CD4-positive, alpha-beta T cell (primary cell): ENCODE results near the gene VEGFA. TPM values are rescaled to one million over a fixed set of nuclear protein-coding genes. Genes with fewer than 3 reads are reported as not detected.

Experiments
- ATAC-seq: fragments of 200-7000 bp; cut with Tn5 transposase; one replicate; pipeline ENCODE4 v1.10.0; 2022; ENCODE audit warnings: mild to moderate bottlenecking; ENCODE audit not compliant: poor library complexity
- CTCF ChIA-PET: fragments of 350-600 bp; sonication (Branson Sonifier 250); formaldehyde crosslinking; loops from one replicate; lab custom pipeline; 2021; ENCODE audit warnings: antibody characterized with exemption, inconsistent platforms; lab: Charles Lee
- POLR2A ChIA-PET: fragments of 350-600 bp; sonication (Branson Sonifier 250); formaldehyde crosslinking; loops from one replicate; lab custom pipeline; 2021; ENCODE audit warnings: antibody characterized with exemption, inconsistent platforms; lab: Charles Lee
- DNase-seq, 14 experiments: peaks; one replicate each; pipeline ENCODE4 v3.0.0-alpha.2; 2013 to 2020; ENCODE audit warnings: mixed read lengths in 2 of 14
- H3K27ac ChIP-seq, 2 donors: one replicate each; pipeline versions ENCODE4 v1.5.1 to v1.7.0; 2013; ENCODE audit warnings: low read length in 2 of 2, low read depth in 1 of 2, mild to moderate bottlenecking in 1 of 2
- H3K27me3 ChIP-seq, 2 experiments: 1 replicate in 1 of 2; 2 replicates in 1 of 2; pipeline versions ENCODE4 v1.6.1 to v1.7.0; 2013; ENCODE audit warnings: low read length in 2 of 2, control low read depth in 1 of 2, mild to moderate bottlenecking in 1 of 2, moderate library complexity in 1 of 2; ENCODE audit not compliant: insufficient read depth in 2 of 2, control insufficient read depth in 1 of 2
- H3K36me3 ChIP-seq: one replicate; pipeline ENCODE4 v1.6.1; 2013; ENCODE audit warnings: low read length, control low read depth; ENCODE audit not compliant: insufficient read depth
- H3K4me1 ChIP-seq: one replicate; pipeline ENCODE4 v1.6.1; 2013; ENCODE audit warnings: low read length, control low read depth; ENCODE audit not compliant: insufficient read depth
- H3K4me3 ChIP-seq: one replicate; pipeline ENCODE4 v1.5.1; 2013; ENCODE audit warnings: mild to moderate bottlenecking, low read length, moderate library complexity
- H3K9me3 ChIP-seq, 2 experiments: 1 replicate in 1 of 2; 2 replicates in 1 of 2; pipeline versions ENCODE4 v1.6.1 to v1.7.0; 2013; ENCODE audit warnings: low read length in 2 of 2, mild to moderate bottlenecking in 2 of 2, control low read depth in 1 of 2, moderate library complexity in 1 of 2; ENCODE audit not compliant: control insufficient read depth in 1 of 2, insufficient read depth in 1 of 2
- H3K27ac Mint-ChIP-seq: one replicate; pipeline ENCODE4 v1.8.0; 2020; ENCODE audit warnings: mixed read lengths
- H3K27me3 Mint-ChIP-seq: one replicate; pipeline ENCODE4 v1.8.0; 2021; ENCODE audit warnings: mixed read lengths
- H3K36me3 Mint-ChIP-seq: one replicate; pipeline ENCODE4 v1.8.0; 2021; ENCODE audit warnings: low read depth, mixed read lengths
- H3K4me1 Mint-ChIP-seq: one replicate; pipeline ENCODE4 v1.8.0; 2021; ENCODE audit warnings: low read depth, mixed read lengths
- H3K4me3 Mint-ChIP-seq: one replicate; pipeline ENCODE4 v1.8.0; 2020; ENCODE audit warnings: mild to moderate bottlenecking, mixed read lengths
- H3K9me3 Mint-ChIP-seq: one replicate; pipeline ENCODE4 v1.8.0; 2020; ENCODE audit warnings: mixed read lengths
- intact Hi-C, 2 experiments: fragments of 100-400 bp; cut with DNase I in 1 of 2; cut with micrococcal nuclease in 1 of 2; formaldehyde crosslinking; loops; one replicate each; pipeline versions ENCODE4 v1.15.1 to v1.9.0; 2023 to 2025; cut with DNase I, micrococcal nuclease
- total RNA-seq, 174 experiments: library from RNA in 2 of 174; stranded (reverse) in 2 of 174; gene quantifications; one replicate each; pipeline ENCODE4 v1.2.3 and lab custom pipeline; 2021 to 2026
- TF ChIP-seq, protein P1 (sequence below): fragments of 200-600 bp; IDR thresholded peaks from one replicate; pipeline ENCODE4 v1.8.0; 2022; ENCODE audit warnings: antibody characterized with exemption, mild to moderate bottlenecking

VEGFA gene
- total RNA-seq, 2 experiments from 2014 or later = 3.5 to 3.7 TPM

GRCh38 chr6:43765776-43766499 is 4.1 kb upstream of the VEGFA start:
- ChIA-PET POLR2A (no interaction called here), CTCF (no interaction called here)
- H3K4me1 Mint-ChIP-seq = peaks cover 11% of the 10 kb centered on the region
- Histone ChIP-seq H3K36me3 (no peaks in the 10 kb centered on the region), H3K4me1 (peaks cover 17% of the 10 kb centered on the region), H3K27me3 (peaks cover 3% of the 10 kb centered on the region in 2 experiments), H3K4me3 (no peak overlapping the region), H3K27ac (no peak overlapping the region), H3K9me3 (no peaks in the 10 kb centered on the region)
- no peak overlapping the region for H3K4me3 Mint-ChIP-seq
- TF ChIP-seq, protein P1, sequence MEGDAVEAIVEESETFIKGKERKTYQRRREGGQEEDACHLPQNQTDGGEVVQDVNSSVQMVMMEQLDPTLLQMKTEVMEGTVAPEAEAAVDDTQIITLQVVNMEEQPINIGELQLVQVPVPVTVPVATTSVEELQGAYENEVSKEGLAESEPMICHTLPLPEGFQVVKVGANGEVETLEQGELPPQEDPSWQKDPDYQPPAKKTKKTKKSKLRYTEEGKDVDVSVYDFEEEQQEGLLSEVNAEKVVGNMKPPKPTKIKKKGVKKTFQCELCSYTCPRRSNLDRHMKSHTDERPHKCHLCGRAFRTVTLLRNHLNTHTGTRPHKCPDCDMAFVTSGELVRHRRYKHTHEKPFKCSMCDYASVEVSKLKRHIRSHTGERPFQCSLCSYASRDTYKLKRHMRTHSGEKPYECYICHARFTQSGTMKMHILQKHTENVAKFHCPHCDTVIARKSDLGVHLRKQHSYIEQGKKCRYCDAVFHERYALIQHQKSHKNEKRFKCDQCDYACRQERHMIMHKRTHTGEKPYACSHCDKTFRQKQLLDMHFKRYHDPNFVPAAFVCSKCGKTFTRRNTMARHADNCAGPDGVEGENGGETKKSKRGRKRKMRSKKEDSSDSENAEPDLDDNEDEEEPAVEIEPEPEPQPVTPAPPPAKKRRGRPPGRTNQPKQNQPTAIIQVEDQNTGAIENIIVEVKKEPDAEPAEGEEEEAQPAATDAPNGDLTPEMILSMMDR = no peak
- no peaks in the 10 kb centered on the region for H3K36me3 Mint-ChIP-seq
- peaks cover 11% of the 10 kb centered on the region for H3K27me3 Mint-ChIP-seq
- intact Hi-C loops = loop anchor here (10.0 kb wide), 2 partner anchors 101 to 161 kb away; no protein-coding TSS in a partner anchor
- H3K9me3 Mint-ChIP-seq = no peaks in the 10 kb centered on the region
- H3K27ac Mint-ChIP-seq = no peak overlapping the region
- no peak for ATAC-seq
- no peak for DNase-seq

GRCh38 chr6:43766500-43766853 is 3.5 kb upstream of the VEGFA start:
- no peak overlapping the region for H3K4me3 Mint-ChIP-seq
- intact Hi-C loops = loop anchor here (10.0 kb wide), 2 partner anchors 102 to 162 kb away; no protein-coding TSS in a partner anchor
- CTCF ChIA-PET = no interaction called here
- Histone ChIP-seq H3K4me3 (no peak overlapping the region), H3K9me3 (no peaks in the 10 kb centered on the region), H3K27me3 (peaks cover 3% of the 10 kb centered on the region in 2 experiments), H3K27ac (no peak overlapping the region), H3K4me1 (peaks cover 19% of the 10 kb centered on the region), H3K36me3 (no peaks in the 10 kb centered on the region)
- TF ChIP-seq, protein P1 = no peak
- POLR2A ChIA-PET = no interaction called here
- DNase-seq (no peak), ATAC-seq (no peak)
- no peak overlapping the region for H3K27ac Mint-ChIP-seq
- peaks cover 11% of the 10 kb centered on the region for H3K27me3 Mint-ChIP-seq
- H3K4me1 Mint-ChIP-seq = peaks cover 11% of the 10 kb centered on the region
- no peaks in the 10 kb centered on the region for H3K36me3 Mint-ChIP-seq
- H3K9me3 Mint-ChIP-seq = no peaks in the 10 kb centered on the region

GRCh38 chr6:43766964-43767461 is 3.0 kb upstream of the VEGFA start:
- H3K4me1 Mint-ChIP-seq = peaks cover 11% of the 10 kb centered on the region
- H3K27me3 Mint-ChIP-seq = peaks cover 12% of the 10 kb centered on the region
- Histone ChIP-seq H3K4me1 (peaks cover 24% of the 10 kb centered on the region), H3K27me3 (peaks cover 4 to 5% of the 10 kb centered on the region in 2 experiments), H3K9me3 (no peaks in the 10 kb centered on the region), H3K4me3 (no peak overlapping the region), H3K27ac (no peak overlapping the region), H3K36me3 (no peaks in the 10 kb centered on the region)
- TF ChIP-seq, protein P1 = no peak
- intact Hi-C loops = loop anchor here (10.0 kb wide), 2 partner anchors 102 to 162 kb away; no protein-coding TSS in a partner anchor
- ChIA-PET CTCF (interaction anchor here (1.5 kb wide), 1 partner anchor 312 kb away, joined by 5 read pairs; no protein-coding TSS in a partner anchor), POLR2A (no interaction called here)
- no peaks in the 10 kb centered on the region for H3K36me3 Mint-ChIP-seq
- H3K9me3 Mint-ChIP-seq = no peaks in the 10 kb centered on the region
- DNase-seq (no peak), ATAC-seq (no peak)
- H3K4me3 Mint-ChIP-seq = peak overlapping the region; percentile 30
- no peak overlapping the region for H3K27ac Mint-ChIP-seq
